Neural cell (in vitro differentiated cells): ENCODE data around the gene E4F1. TPM values are rescaled to one million over a fixed set of nuclear protein-coding genes. Genes with fewer than 3 reads are reported as not detected.

Source experiments
- H2AFZ ChIP-seq: fragments of 200-600, 300-800 bp; sonication (generic), shearing (Covaris generic); 2 replicates; pipeline ENCODE4 v1.6.0; 2014; ENCODE audit warnings: low read depth, mild to moderate bottlenecking, antibody characterized with exemption, low read length, moderate library complexity
- H3F3A ChIP-seq: fragments of 200-600 bp; shearing (Covaris generic); 2 replicates; pipeline ENCODE4 v1.6.1; 2016; ENCODE audit warnings: mild to moderate bottlenecking, moderate library complexity, mixed read lengths, antibody characterized with exemption, low read length; ENCODE audit not compliant: insufficient read depth, poor library complexity, severe bottlenecking
- H3K27ac ChIP-seq: fragments of 200-600, 300-800 bp; sonication (generic), shearing (Covaris generic); 2 replicates; pipeline ENCODE4 v1.5.1; 2014; ENCODE audit warnings: mild to moderate bottlenecking, low read length, moderate library complexity
- H3K27me3 ChIP-seq: fragments of 300-800, 200-600 bp; sonication (generic), shearing (Covaris generic); 2 replicates; pipeline ENCODE4 v1.6.0; 2014; ENCODE audit warnings: mild to moderate bottlenecking, low read depth, low read length, moderate library complexity; ENCODE audit not compliant: insufficient read depth
- H3K36me3 ChIP-seq: fragments of 300-800, 200-600 bp; sonication (generic), shearing (Covaris generic); 2 replicates; pipeline ENCODE4 v1.5.1; 2014; ENCODE audit warnings: mild to moderate bottlenecking, antibody characterized with exemption, low read length, moderate library complexity; ENCODE audit not compliant: insufficient read depth
- H3K4me2 ChIP-seq: fragments of 300-800, 200-600 bp; sonication (generic), shearing (Covaris generic); 2 replicates; pipeline ENCODE4 v1.6.0; 2014; ENCODE audit warnings: mild to moderate bottlenecking, low read length
- H3K4me3 ChIP-seq: fragments of 300-800, 200-600 bp; sonication (generic), shearing (Covaris generic); 2 replicates; pipeline ENCODE4 v1.5.1; 2014; ENCODE audit warnings: mild to moderate bottlenecking, low read length, moderate library complexity
- H3K79me2 ChIP-seq: fragments of 200-600 bp; shearing (Covaris generic); replicated peaks from 2 replicates; pipeline ENCODE4 v1.6.0; 2014; ENCODE audit warnings: mild to moderate bottlenecking, low read length, moderate library complexity; ENCODE audit not compliant: insufficient read depth
- H3K9ac ChIP-seq: fragments of 300-800, 200-600 bp; sonication (generic), shearing (Covaris generic); 2 replicates; pipeline ENCODE4 v1.6.1; 2016; ENCODE audit warnings: mild to moderate bottlenecking, low read length, mixed read lengths
- H3K9me2 ChIP-seq: fragments of 200-600 bp; shearing (Covaris generic); 2 replicates; pipeline ENCODE4 v1.6.1; 2016; ENCODE audit warnings: mild to moderate bottlenecking, low read length, mixed read lengths; ENCODE audit not compliant: insufficient read depth
- H3K9me3 ChIP-seq: fragments of 200-600, 300-800 bp; sonication (generic), shearing (Covaris generic); 2 replicates; pipeline ENCODE4 v1.6.1; 2016; ENCODE audit warnings: mild to moderate bottlenecking, mixed run types, low read length, moderate library complexity, mixed read lengths
- H4K20me1 ChIP-seq: fragments of 200-600 bp; shearing (Covaris generic); 2 replicates; pipeline ENCODE4 v1.6.1; 2016; ENCODE audit warnings: mild to moderate bottlenecking, mixed run types; ENCODE audit not compliant: insufficient read depth
- CTCF ChIP-seq: fragments of 450-650 bp; IDR thresholded peaks from 2 replicates; pipeline ENCODE4 v1.5.1; 2014; ENCODE audit warnings: antibody characterized with exemption, mild to moderate bottlenecking, moderate library complexity; ENCODE audit not compliant: poor library complexity, severe bottlenecking
- EP300 ChIP-seq: fragments of 450-650 bp; conservative IDR thresholded peaks from 2 replicates; pipeline ENCODE4 v1.6.1; 2014; ENCODE audit warnings: antibody characterized with exemption, mild to moderate bottlenecking, moderate library complexity; ENCODE audit not compliant: poor library complexity, severe bottlenecking
- EZH2 ChIP-seq: fragments of 200-600, 300-800 bp; shearing (Covaris generic), sonication (generic); IDR thresholded peaks from 2 replicates; pipeline ENCODE4 v1.6.1; 2014; ENCODE audit warnings: antibody characterized with exemption, low read length, borderline replicate concordance, mild to moderate bottlenecking; ENCODE audit not compliant: insufficient read depth, poor library complexity, severe bottlenecking
- MXI1 ChIP-seq: fragments of 450-650 bp; conservative IDR thresholded peaks from 2 replicates; pipeline ENCODE4 v1.6.1; 2014; ENCODE audit warnings: antibody characterized with exemption, mild to moderate bottlenecking; ENCODE audit not compliant: poor library complexity, severe bottlenecking
- POLR2AphosphoS5 ChIP-seq: IDR thresholded peaks from 2 replicates; pipeline ENCODE4 v1.6.1; 2012
- RAD21 ChIP-seq: fragments of 450-650 bp; conservative IDR thresholded peaks from 2 replicates; pipeline ENCODE4 v1.6.1; 2014; ENCODE audit warnings: antibody characterized with exemption, mild to moderate bottlenecking, moderate library complexity
- REST ChIP-seq: IDR thresholded peaks from 2 replicates; pipeline ENCODE4 v1.6.1; 2012; ENCODE audit warnings: borderline replicate concordance
- SMC3 ChIP-seq: fragments of 450-650 bp; conservative IDR thresholded peaks from 2 replicates; pipeline ENCODE4 v1.6.1; 2014; ENCODE audit warnings: antibody characterized with exemption, mild to moderate bottlenecking, moderate library complexity; ENCODE audit not compliant: poor library complexity
- TAF1 ChIP-seq: IDR thresholded peaks from 2 replicates; pipeline ENCODE4 v1.6.1; 2012; ENCODE audit warnings: low read depth
- polyA plus RNA-seq: library from polyadenylated mRNA; depleted of rRNA; stranded (reverse); fragments of >200 nt; gene quantifications from 2 replicates; pipeline ENCODE4 v1.2.3, GENCODE V29; 2014

Gene E4F1
- polyA plus RNA-seq, 1 donor from 2014 or later: 64.9 TPM

- H3K4me3 ChIP-seq: no peak overlapping the region
- H3K4me2 ChIP-seq: no peak overlapping the region
- peaks cover 6% of the 10 kb centered on the region for H3K36me3 ChIP-seq
- TF ChIP-seq CTCF: no peak
- TF ChIP-seq TAF1: no peak
- no peak for TF ChIP-seq MXI1
- no peak for TF ChIP-seq REST
- TF ChIP-seq RAD21: no peak
- TF ChIP-seq EP300: no peak
- no peak overlapping the region for H3K27ac ChIP-seq
- no peak overlapping the region for H2AFZ ChIP-seq
- H3K27me3 ChIP-seq: no peaks in the 10 kb centered on the region
- no peaks in the 10 kb centered on the region for H4K20me1 ChIP-seq
- no peaks in the 10 kb centered on the region for H3F3A ChIP-seq
- no peaks in the 10 kb centered on the region for H3K9me3 ChIP-seq
- H3K9me2 ChIP-seq: no peaks in the 10 kb centered on the region
- peaks cover 9% of the 10 kb centered on the region for H3K79me2 ChIP-seq
- no peak overlapping the region for H3K9ac ChIP-seq
These were observed 13.4 kb upstream of the E4F1 start for GRCh38 chr16:2210009-2210332.

GRCh38 chr16:2210386-2211365, 12.7 kb upstream of the E4F1 start, which contains the start of gene BRICD5:
Gene BRICD5 (minus strand): TSS chr16:2210863. CDS start chr16:2210833, 30 bp downstream.
- Histone ChIP-seq H3K4me2 (no peak within 1 kb of the TSS), H3K36me3 (peaks cover 6% of the 10 kb centered on the region), H3F3A (no peaks in the 10 kb centered on the region), H3K79me2 (peaks cover 9% of the 10 kb centered on the region), H3K27me3 (no peaks in the 10 kb centered on the region), H3K27ac (no peak within 1 kb of the TSS), H3K9ac (no peak within 1 kb of the TSS), H3K9me2 (no peaks in the 10 kb centered on the region), H2AFZ (no peak within 1 kb of the TSS), H3K4me3 (no peak within 1 kb of the TSS), H4K20me1 (no peaks in the 10 kb centered on the region), H3K9me3 (no peaks in the 10 kb centered on the region)
- TF ChIP-seq EP300: no peak
- TF ChIP-seq TAF1: no peak
- TF ChIP-seq CTCF: no peak
- TF ChIP-seq EZH2: no peak
- no peak for TF ChIP-seq RAD21
- no peak for TF ChIP-seq REST
- no peak for TF ChIP-seq SMC3
- no peak for TF ChIP-seq POLR2AphosphoS5
- TF ChIP-seq MXI1: no peak
